C4-2B (cell line): Measurements from ENCODE around the gene HELQ.

Experiments used
- H3K27ac ChIP-seq: fragments of 450-650 bp; 2 replicates; pipeline ENCODE4 v1.5.1; 2017
- ZFX ChIP-seq: fragments of 450-650 bp; IDR thresholded peaks from 2 replicates; pipeline ENCODE4 v1.6.1; 2017
- TF ChIP-seq, protein P1 (sequence below): fragments of 450-650 bp; conservative IDR thresholded peaks from 2 replicates; pipeline ENCODE4 v1.5.1; 2017; ENCODE audit warnings: mild to moderate bottlenecking

HELQ gene

DNA sequence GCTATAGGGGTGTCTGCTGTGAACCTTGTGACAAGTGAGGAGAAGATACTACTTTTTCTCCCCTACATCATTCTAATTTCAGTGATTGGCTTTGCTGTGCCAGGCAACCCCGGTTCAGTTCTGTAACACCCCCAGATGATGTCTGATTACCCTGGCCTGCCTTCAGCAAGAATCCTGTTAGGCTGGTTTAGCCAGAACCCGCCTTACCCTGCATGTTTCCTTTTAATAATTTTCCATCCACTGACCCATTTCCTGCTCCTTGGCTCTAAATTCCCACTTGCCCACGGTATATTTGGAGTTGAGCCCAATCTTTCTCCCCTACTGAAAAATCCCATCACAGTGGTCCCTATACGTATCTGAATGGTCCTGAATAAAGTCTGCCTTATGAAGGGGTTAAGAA lies 74.5 kb downstream of the HELQ start:
- TF ChIP-seq ZFX = no peak
- TF ChIP-seq, protein P1, sequence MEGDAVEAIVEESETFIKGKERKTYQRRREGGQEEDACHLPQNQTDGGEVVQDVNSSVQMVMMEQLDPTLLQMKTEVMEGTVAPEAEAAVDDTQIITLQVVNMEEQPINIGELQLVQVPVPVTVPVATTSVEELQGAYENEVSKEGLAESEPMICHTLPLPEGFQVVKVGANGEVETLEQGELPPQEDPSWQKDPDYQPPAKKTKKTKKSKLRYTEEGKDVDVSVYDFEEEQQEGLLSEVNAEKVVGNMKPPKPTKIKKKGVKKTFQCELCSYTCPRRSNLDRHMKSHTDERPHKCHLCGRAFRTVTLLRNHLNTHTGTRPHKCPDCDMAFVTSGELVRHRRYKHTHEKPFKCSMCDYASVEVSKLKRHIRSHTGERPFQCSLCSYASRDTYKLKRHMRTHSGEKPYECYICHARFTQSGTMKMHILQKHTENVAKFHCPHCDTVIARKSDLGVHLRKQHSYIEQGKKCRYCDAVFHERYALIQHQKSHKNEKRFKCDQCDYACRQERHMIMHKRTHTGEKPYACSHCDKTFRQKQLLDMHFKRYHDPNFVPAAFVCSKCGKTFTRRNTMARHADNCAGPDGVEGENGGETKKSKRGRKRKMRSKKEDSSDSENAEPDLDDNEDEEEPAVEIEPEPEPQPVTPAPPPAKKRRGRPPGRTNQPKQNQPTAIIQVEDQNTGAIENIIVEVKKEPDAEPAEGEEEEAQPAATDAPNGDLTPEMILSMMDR = no peak
- H3K27ac ChIP-seq = no peak overlapping the region

GRCh38 chr4:83378419-83378818 lies 77.2 kb downstream of the HELQ start:
- no peak overlapping the region for H3K27ac ChIP-seq
- TF ChIP-seq ZFX = no peak
- TF ChIP-seq, protein P1 = no peak

- TF ChIP-seq ZFX = no peak
- TF ChIP-seq, protein P1 = no peak
Observed at GRCh38 chr4:83372931-83373330, 82.7 kb downstream of the HELQ start.

DNA sequence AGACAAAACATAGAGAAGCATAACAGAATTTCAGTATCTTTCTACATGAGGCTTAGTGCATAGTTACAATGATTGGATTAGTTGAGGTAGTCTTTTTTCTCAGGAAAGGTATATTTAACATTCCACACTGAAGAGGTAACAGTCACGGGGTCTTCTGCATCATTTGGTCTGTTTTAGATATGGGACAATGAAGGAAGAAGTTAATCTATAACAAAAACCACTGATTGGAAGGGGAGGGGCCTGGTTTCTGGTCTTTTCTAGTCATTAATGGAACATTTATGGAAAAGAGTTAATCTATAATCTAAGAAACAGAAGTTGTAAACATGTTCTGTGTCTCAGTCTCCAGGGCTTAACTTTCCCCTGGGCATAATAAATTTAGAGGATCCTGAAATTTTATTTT lies 83.7 kb downstream of the HELQ start:
- TF ChIP-seq, protein P1 = no peak
- TF ChIP-seq ZFX = no peak
- H3K27ac ChIP-seq = no peak overlapping the region

More at GRCh38 chr4:83372931-83373330, 82.7 kb downstream of the HELQ start:
- no peak overlapping the region for H3K27ac ChIP-seq

DNA sequence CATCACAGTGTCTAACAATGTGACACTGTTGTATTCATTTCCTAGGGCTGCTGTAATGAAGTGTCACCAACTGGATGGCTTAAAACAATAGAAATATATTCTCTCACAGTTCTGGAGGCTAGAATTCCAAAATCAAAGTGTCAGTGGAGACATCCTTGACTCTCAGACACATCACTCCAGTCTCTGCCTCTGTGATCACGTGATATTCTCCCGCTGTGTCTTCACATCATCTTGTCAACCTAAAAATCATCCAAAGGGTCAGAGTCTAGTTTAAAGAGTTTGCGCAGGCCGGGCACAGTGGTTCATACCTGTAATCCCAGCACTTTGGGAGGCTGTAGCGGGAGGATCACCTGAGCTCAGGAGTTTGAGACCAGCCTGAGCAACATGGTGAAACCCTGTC lies 84.4 kb downstream of the HELQ start:
- no peak overlapping the region for H3K27ac ChIP-seq

GRCh38 chr4:83370640-83370906 lies 85.0 kb downstream of the HELQ start:
- TF ChIP-seq, protein P1 = no peak
- no peak for TF ChIP-seq ZFX

More for the DNA sequence above, 84.4 kb downstream of the HELQ start:
- TF ChIP-seq ZFX = no peak
- TF ChIP-seq, protein P1 = no peak

DNA sequence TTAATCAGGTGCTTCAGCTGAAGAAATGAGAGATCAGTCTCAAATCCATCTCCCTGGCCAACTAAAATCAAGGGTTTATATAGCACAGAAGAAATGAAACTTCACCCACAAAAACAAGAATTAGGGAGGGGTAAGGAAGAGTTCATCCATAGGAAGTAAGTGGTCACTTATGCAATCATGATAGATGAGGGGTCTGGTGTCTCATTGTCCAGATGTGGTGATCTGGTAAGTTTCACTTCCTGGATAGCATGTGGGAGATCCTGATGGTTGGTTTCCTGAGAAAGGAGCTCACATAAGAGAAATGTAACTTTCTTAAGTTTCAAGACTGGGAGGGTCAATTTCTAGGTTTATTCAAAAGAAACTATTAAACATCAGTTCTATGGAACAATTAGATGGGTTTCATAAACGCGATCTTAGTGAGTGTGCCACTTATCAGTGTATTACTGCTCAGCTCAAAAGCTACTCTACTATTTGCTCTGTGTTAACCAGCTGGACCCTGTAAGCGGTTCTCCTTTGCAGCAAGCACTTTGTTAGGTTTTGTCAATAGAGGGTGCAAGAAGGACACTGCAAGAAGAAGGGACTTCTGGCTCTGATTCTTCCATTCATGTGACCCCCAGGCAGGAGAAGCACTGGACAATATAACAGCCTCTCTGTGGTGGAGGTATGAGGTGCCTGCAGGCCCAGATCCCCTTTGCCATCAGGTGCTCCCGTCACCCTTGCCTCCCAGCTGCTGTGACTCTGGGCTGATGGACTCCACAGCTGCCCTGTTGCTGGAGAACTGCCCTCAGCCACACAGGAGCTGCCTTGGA lies 85.6 kb downstream of the HELQ start:
- TF ChIP-seq ZFX = no peak
- TF ChIP-seq, protein P1 = no peak

More at GRCh38 chr4:83370640-83370906, 85.0 kb downstream of the HELQ start:
- H3K27ac ChIP-seq = no peak overlapping the region

More for the DNA sequence above, 85.6 kb downstream of the HELQ start:
- no peak overlapping the region for H3K27ac ChIP-seq
